Forelimb muscle (tissue), 1 donor: ENCODE results near the gene DGCR2. TPM values are rescaled to one million over a fixed set of nuclear protein-coding genes. Genes with fewer than 3 reads are reported as not detected.
"Not testable (repeated sequence)": the region's sequence is repeated elsewhere in the genome, so short reads cannot be mapped to it uniquely, and the experiment has no call there.

Experiments
- DNase-seq: peaks from one replicate; pipeline ENCODE4 v3.0.0-alpha.2; 2013; ENCODE audit warnings: low read depth
- polyA plus RNA-seq: library from polyadenylated mRNA; unstranded; fragments of 120-200 nt; gene quantifications from one replicate; pipeline ENCODE4 v1.2.1, GENCODE V29; 2013; ENCODE audit not compliant: insufficient read length

DGCR2 gene
- polyA plus RNA-seq = 44.3 TPM

DNA sequence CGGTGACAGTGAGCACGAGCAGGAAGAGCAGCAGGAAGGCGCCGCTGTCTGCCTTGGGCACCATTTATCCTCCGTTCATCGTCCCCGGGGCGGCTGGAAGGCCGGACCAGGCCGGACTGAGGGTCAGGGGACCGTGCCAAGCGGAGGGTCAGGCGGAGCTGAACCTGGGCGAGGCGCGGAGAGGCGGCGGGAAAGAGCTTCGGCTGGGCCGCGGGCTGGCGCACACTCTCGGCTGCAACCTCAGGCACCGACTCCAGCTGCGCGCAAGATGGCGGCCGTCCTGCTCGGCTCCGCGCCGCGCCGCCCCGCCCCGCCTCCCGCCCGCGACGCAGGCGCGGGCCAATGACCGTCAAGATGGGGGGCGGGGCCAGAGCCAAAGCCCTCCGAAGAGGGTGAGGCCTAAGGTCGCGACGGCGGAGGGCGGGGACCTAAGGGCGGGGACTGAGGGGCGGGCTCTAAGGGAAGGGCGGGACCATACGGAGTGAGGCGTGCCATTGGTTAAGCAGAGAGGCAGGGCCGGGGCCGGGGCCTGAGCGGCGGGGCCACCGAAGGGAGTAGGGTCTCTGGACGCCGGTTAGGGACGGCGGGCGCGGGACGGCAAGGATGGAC is at the start of gene DGCR2:
Gene DGCR2 (minus strand): TSS at position 270 of the 609 bp plus-strand sequence. CDS start 206 bp downstream, at position 64.
- peak; percentile 83 for DNase-seq

DNA sequence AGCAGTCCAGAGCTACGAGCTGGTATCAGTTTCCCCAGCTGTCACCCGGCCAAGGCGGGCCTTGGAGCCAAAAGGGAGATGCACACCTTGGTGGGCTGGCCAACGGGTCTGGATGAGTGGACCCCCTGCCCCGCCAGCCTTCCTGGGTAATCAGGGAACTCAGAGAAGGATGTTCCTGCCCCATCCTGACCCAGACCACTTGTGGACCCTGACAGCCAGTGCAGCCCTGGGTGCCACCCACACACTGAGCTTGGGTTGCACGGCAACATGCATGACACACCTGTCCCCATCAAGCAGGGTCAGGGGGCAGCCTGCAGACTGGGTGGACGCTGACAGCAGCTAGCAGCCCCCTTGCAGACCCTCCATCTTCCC is 47.7 kb upstream of the DGCR2 start:
- DNase-seq = no peak

GRCh38 chr22:19169002-19169946 is 47.1 kb upstream of the DGCR2 start:
- DNase-seq = no peak

DNA sequence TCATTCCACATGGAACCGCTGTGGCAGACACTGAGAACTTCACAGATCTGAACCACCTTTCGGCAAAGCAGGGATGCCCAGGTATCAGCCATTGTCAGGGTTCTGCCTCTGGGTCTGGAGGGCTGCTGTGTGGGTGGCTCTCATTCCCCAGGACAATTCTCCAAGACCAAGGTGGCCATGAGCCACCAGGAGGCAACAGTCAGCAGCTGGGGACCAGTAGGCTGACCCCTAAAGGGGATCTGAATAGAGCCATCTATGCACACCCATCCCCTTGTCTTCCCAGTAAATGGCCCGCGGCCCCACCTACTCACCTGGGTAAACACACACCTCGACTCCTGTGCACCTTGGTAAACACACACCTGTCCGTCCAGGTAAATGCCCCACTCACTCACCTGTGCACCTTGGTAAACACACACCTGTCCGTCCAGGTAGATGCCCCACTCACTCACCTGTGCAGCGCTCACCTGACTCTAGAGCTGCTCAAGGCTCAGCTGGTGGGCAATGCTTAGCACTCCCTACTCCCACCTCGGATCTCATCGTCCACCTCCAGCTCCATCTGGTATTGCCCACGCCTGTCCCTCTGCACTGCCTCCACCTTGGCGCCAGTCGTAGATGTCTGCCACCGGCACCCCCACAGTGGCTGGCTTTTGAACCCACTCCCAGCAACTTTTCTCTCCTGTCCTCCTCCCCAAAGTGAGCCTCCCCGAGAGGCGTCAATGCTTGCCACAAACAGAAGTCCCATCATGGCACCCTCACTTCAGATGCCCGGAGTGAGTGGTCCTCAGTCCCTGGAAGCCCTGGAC is 46.1 kb upstream of the DGCR2 start:
- no peak for DNase-seq

DNA sequence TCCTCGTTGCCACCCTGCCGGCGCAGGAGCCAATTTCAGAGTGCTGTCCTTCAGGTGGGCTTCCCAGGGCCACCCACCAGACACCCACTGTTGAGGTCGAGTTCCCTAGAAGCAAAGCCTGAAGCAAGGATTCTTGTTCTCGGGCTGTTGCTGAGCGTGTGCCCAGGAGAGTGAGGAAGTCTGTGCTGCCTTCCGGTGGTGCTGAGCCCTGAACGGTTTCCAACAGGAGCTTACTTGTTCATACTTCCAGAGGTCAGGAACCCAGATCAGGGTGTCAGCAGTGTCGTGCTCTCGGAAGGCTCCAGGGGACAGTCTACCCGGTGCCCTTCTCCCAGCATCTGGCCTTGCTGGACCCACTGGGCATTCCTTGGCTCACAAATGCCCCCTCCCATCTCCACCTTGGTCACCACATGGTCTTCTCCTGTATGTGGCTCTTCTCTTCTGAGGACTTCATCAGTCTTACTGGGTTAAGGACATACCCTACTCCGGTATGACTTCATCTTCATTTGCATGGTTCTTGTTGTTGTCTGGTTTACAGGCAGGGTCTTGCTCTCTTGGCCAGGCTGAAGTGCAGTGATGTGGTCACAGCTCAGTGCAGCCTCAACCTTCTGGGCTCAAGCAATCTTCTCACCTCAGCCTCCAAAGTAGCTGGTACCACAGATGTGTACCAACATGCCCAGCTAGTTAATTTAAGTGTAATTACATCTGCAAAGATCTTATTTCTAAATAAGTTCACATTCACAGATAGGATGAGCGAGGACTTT is 45.1 kb upstream of the DGCR2 start:
- no peak for DNase-seq

- no peak for DNase-seq
Observed at GRCh38 chr22:19166421-19166820, 44.2 kb upstream of the DGCR2 start.

- no peak for DNase-seq
Observed at GRCh38 chr22:19164425-19164824, 42.2 kb upstream of the DGCR2 start.

DNA sequence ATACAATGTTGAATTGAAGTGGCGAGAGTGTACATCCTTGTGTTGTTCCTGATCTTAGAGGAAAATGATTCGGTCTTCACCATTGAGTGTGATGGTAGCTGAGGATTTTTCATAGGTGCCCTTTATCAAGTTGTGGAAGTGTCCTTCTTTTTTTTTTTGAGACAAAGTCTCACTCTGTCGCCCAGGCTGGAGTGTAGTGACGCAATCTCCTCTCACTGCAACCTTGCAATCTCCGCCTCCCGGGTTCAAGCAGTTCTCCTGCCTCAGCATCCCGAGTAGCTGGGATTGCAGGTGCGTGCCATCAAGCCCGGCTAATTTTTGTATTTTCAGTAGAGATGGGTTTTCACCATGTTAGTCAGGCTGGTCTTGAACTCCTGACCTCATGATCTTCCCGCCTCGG is 36.4 kb upstream of the DGCR2 start:
- DNase-seq = not testable (repeated sequence)

DNA sequence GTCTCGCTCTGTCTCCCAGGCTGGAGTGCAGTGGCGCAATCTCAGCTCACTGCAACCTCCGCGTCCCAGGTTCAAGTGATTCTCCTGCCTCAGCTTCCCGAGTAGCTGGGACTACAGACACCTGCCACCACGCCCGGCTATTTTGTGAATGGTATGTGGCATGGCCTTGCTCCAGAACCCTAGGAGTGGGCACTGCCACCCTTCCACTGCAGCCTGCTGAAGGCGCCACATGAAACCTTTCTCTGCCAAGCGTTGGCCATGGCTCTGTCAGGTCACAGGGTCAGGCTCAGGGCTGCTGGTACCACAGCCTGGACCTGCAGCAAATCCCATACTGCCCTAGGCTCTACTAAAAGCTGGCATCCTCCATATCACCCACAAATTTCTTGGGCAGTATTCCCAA is 33.9 kb upstream of the DGCR2 start:
- DNase-seq = not testable (repeated sequence)

GRCh38 chr22:19152942-19153883 is 31.0 kb upstream of the DGCR2 start:
- DNase-seq = no peak

DNA sequence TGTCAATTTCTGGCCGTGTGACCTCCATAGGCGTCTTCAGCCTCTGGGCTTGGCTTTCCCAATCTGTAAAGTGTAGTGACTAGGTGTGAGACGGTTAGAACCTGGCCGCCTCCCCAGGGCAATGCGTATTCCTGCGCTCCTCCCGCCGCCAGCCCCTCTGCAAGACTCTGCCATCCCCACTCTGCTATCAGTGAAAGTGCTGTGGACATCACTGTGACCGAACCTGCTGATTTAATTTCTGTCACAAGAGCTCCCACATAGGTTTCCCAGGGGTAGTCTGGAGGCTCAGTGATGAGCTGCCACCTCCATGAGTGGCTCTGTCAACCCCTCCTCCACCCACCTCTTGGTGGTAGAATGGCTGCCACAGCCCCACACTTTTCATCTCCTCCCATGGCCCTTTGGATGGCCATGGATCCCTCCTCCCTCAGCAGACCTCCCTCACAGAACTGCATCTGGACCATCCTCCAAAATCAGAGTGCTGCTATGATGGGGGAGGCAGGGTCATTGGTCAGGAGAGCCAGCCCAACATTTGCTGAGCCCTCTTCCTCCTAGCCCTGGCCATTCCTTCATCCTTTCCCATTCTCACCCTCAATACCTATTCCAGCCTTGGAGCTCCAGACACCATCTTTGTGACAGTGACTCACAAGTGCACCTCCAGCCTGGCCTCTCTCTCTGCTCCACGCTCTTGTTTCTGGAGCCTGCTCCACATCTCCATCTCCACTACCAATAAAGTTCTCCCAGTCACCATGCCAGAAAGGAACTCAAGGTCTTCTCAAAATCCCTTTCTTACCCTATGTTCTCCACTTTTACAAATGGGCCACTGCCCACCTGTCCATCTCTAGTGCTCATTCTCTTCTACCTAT is 29.3 kb upstream of the DGCR2 start:
- no peak for DNase-seq

DNA sequence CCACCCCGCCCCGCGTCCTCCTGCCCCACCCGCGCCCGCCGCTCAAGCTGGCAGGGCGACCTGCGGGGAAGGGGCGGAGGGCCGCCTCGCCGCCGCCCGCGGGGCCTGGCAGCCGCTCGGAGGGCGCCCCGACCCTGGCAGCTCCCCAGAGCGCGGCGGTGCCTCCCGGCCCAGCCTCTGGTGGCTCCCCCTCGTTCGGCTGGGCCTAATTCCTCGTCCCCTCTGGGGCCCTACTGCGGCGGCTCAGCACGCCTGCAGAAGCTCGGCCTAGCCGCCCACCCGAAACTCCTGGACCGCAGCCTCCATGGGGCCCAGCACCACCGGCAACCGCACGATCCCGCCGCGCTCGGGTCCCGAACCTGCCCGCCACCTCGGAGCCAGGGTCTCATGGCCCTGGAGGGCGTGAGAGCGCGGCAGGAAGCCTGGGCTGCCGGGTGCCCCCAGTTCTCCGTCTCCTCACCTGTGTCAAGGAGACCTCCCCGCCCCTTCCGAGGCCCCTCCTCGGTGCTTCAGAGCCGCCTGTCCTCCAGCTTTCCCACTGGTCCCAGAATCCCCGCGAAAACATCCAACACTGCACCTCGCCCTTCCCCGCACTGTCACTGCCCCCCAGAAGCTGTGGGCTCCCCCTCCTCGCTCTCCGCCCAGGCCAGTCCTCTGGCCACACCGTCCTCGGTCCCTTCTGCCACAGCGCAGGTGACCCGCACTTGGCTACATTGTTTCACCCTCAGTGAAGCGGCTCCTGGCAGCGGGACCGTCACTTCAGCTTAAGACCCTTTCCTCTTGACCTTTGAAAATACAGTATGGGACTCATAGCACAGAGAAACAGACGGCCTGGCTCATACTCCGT is 28.5 kb upstream of the DGCR2 start:
- no peak for DNase-seq

DNA sequence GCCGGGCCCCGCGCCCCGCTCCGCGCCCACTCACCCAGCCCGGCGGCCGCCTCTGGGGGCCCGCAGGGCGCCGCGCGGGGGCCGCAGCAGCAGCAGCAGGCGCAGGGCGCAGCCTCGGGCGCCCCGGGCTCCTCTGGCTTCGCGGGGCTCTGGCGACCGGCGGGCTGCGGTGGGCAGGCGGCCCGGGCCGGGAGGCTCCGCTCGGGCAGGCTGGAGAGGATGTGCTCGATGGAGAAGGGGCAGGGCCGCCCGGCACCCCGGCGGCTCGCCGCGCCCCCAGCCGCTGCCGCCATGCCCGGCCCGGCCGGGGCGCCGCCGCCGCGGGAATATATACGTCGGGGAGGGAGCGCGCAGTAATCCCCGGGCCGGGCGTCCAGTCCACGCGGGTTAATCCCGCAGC is 27.8 kb upstream of the DGCR2 start, which contains the start of gene GSC2:
Gene GSC2 (minus strand): TSS at position 302 of the 400 bp plus-strand sequence. CDS start 9 bp downstream, at position 293.
- no peak for DNase-seq

DNA sequence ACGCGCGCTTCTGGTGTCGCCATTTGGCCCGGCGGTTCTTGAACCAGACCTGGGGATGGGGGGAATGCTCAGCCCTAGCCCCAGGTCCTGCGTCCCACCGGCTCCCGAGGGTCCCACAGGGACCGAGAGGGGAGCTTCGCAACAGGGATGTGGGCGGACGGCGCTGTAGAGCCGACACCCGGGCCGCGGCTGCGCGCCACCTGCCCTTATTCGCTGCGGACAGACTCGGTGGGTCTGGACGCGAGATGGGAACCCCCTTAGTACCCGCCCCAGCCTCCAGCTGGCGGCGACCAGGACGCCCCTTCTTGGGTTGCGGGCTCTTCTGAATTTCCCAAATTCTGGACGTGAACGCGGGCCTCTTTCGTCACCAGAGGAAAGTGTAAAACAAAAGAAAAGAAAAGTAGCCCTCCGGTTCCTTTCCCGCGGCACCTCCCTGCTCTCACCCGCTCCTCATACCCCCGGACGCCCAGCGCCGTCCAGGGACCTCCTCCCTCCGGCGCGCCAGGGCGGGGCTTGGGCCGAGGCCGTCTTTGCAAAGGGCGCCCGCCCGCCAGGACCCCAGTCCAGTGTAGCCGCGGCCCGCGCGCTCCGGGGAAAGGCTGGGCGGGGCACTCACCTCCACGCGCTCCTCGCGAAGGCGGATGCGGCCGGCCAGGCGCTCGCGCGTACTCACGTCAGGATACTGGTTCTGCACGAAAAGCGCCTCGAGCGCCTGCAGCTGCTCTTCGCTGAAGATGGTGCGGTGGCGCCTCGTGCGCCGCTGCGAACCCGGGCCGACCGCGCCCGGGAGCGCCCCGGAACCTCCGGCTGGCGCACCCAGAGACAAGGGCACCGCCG is 27.1 kb upstream of the DGCR2 start:
- no peak for DNase-seq

DNA sequence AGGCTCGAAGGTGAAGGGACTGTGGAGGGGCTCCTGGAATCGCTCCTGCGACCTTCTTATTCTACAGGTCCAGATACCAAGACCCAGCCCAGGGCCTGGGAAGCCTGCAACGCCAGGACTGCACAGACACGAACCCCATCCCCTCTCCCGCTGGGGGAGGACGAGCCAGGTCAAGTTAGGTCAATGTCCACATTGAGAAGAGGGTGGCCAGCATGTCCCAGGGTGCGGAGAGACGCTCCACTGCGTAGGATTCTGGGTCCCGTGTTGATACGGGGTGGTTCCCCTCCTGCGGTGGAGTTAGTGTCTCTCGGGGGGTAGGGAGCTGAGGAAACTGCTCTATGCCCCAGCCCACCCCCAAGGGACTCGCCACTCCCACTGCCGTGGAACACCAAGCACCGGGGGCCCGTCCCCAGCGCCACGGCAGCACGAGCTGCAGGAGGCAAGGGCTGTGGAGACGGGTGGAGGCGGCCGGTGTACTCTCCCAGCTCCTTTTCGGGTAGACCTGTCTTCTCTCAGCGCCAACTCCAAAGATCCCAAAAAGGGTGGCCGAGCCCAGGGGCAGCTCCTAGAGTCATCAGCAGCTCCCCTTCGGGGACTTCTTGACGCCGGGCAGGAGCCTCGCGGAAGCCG is 26.3 kb upstream of the DGCR2 start:
- no peak for DNase-seq

- DNase-seq = no peak
Observed at GRCh38 chr22:19147195-19147780, 25.1 kb upstream of the DGCR2 start.
